ENCODE results near the gene CLEC11A. TPM values are rescaled to one million over a fixed set of nuclear protein-coding genes. Genes with fewer than 3 reads are reported as not detected.

The CLEC11A gene
- total RNA-seq, 6 experiments from 2014 or later, result 1.7 to 9.9 (median 5.0) TPM

DNA sequence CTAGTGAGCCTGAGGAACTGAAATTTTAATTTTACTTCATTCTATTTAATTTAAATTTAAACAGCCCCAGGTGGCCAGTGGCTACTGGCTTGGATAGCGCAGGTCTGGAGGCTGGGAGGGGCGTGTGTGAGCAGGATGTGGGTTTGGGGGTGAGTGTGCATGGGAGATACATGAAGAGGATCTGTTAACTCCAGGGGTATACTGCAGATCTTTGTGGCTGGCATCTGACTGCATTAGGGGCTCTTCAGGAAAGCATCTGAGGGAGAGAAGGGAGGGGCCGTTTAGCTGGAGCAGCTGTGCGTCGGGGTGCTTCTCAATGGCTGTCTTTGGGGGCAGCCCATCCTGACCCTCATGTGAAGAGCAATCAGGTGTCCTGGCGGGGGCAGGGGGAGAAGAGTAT, 10.3 kb upstream of the CLEC11A start:
- intact Hi-C loops (cut with DNase I), result loop anchor here in 1 of 2 donors (10.0 kb wide), 1 partner anchor 72 kb away; no protein-coding TSS in a partner anchor
- Histone ChIP-seq H3K27me3 (no peaks in the 10 kb centered on the region), H3K4me1 (no peaks in the 10 kb centered on the region), H3K27ac (no peak overlapping the region), H3K9me3 (no peaks in the 10 kb centered on the region), H3K36me3 (no peaks in the 10 kb centered on the region), H3K4me3 (no peak overlapping the region)
- ATAC-seq, result no peak
- DNase-seq, result no peak
- WGBS (ENCODE audit: insufficient coverage, low coverage, low lambda C conversion rate, missing lambda C conversion rate), result 27% methylated on average over 4 of the region's 6 CpGs
- no peak for TF ChIP-seq POLR2A (IDR thresholded peaks at IDR 0.05)
- TF ChIP-seq, protein P1, sequence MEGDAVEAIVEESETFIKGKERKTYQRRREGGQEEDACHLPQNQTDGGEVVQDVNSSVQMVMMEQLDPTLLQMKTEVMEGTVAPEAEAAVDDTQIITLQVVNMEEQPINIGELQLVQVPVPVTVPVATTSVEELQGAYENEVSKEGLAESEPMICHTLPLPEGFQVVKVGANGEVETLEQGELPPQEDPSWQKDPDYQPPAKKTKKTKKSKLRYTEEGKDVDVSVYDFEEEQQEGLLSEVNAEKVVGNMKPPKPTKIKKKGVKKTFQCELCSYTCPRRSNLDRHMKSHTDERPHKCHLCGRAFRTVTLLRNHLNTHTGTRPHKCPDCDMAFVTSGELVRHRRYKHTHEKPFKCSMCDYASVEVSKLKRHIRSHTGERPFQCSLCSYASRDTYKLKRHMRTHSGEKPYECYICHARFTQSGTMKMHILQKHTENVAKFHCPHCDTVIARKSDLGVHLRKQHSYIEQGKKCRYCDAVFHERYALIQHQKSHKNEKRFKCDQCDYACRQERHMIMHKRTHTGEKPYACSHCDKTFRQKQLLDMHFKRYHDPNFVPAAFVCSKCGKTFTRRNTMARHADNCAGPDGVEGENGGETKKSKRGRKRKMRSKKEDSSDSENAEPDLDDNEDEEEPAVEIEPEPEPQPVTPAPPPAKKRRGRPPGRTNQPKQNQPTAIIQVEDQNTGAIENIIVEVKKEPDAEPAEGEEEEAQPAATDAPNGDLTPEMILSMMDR (IDR thresholded peaks at IDR 0.05), result no peak

DNA sequence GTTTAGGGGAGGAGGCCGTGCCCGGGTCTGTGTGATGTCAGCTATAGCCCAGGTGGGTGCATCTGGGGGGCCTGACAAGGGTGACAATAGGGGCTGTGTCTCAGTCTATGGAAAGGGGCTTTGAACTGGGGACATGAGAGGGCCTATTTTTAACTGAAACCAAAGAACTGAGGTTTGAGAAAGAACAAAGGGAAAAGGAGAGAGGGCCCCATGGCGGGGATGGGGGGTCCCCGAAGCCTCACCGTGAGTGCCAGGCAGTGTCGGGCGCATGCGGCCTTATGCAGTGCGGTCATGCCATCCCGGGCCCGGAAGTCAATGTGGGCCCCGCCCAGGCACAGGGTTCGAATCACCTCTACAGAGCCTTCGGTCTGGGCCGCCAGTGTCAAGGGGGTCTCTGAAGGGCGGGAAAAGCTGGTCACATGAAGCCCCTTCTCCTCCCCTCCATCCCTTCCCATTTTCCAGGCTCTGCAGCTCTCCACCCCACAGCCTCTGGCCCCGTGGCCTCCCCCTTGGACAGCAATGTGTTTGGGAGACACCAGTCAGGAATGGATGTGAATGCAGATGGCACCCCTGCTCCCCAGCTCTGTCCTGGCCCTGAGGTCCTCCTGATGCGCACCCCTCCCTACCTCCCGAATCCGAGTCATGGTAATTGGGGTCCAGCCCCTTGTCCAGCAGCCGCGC, 9.5 kb upstream of the CLEC11A start:
- H3K27ac ChIP-seq, result no peak overlapping the region
- WGBS (ENCODE audit: insufficient coverage, low coverage, low lambda C conversion rate, missing lambda C conversion rate), result 61% methylated on average over 8 of the region's 22 CpGs
- intact Hi-C loops (cut with DNase I), result loop anchor here in 1 of 2 donors (10.0 kb wide), 1 partner anchor 71 kb away; no protein-coding TSS in a partner anchor
- no peaks in the 10 kb centered on the region for H3K36me3 ChIP-seq
- no peak overlapping the region for H3K4me3 ChIP-seq
- ATAC-seq (no peak), DNase-seq (no peak)
- H3K9me3 ChIP-seq, result no peaks in the 10 kb centered on the region
- no peaks in the 10 kb centered on the region for H3K4me1 ChIP-seq
- TF ChIP-seq POLR2A (IDR thresholded peaks at IDR 0.05), result no peak
- TF ChIP-seq, protein P1 (IDR thresholded peaks at IDR 0.05), result no peak
- H3K27me3 ChIP-seq, result no peaks in the 10 kb centered on the region

DNA sequence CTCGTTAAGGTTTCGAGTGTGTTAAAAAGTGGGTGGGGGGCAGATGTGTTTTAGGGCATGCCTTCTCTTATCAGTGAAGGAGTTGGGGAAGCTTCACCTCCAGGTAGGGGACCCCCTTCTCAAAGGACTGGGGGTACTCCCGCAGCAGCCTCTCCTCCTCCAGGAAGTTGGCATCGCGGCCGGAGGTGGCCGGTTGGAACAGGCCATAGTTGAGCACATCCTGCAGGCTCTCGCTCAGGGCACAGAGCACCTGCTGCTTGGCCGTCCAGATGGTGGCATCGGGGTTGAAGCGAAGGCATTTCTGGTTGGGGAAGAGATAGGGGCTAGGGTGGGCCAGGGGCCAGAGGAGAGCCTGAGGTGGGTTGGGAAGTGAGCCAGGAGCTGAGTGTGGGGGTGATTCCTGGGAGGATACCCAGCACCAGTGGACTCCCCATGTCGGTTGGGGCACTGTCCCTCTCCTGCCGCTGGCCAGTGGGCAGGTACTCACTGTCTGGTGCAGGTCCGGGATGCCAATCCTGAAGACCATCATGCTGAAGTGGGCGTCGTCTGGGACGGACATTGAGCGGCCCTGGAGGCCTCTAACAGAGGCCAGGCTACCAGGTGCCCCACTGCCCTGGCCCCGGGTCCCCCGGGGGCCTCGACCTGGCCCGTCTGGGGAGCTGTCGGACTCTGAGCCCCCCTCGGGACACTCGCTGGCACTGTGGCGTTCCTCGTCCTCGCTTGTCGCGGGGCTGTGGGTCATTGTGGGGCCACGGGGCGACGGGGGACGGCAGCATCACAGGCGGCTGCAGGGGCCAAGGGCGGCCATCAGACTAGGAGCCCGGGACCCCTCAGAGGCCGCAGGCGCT, 6.8 kb upstream of the CLEC11A start:
- WGBS (ENCODE audit: insufficient coverage, low coverage, low lambda C conversion rate, missing lambda C conversion rate), result 58% methylated on average over 2 of the region's 39 CpGs
- no peak overlapping the region for H3K27ac ChIP-seq
- H3K27me3 ChIP-seq, result no peaks in the 10 kb centered on the region
- no peaks in the 10 kb centered on the region for H3K36me3 ChIP-seq
- intact Hi-C loops (cut with DNase I), result loop anchor here in 1 of 2 donors (10.0 kb wide), 1 partner anchor 68 kb away; no protein-coding TSS in a partner anchor
- no peak overlapping the region for H3K4me3 ChIP-seq
- DNase-seq (no peak), ATAC-seq (no peak)
- TF ChIP-seq, protein P1 (IDR thresholded peaks at IDR 0.05), result no peak
- TF ChIP-seq POLR2A (IDR thresholded peaks at IDR 0.05), result no peak
- no peaks in the 10 kb centered on the region for H3K9me3 ChIP-seq
- H3K4me1 ChIP-seq, result no peaks in the 10 kb centered on the region

DNA sequence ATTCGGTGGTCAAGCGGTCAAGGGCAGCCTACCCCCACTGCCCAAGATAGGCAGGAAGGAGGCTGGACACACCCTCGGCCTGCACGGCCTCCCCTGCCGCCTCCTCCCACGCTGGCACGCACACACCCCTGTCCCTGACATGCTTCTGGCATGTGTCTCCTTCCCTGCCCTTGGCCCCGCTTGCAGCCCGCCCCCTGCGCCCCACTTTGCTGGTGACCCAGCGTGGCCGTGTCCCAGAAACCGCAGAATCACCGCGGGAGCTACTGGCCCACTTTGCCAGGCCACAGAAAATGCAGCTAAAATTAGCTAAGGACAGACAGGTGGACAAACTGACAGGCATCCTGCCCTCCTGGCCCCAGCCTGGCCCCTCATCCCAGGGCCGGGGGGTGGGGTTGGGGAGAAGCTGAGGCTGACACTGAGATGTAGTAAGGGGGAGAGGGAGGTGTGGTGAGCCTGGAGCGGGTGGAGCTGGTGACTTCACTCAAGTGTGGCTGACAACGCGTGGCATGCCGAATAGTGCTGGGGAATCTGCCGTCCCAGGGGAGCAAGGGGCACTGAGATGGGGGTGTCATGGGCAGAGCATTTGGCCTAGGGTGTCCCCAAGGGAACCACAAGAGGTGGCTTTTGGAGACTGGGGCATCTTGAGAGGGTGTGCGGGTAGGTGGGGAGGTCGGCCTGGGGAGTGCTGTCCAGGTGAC, 6.0 kb upstream of the CLEC11A start:
- DNase-seq (no peak), ATAC-seq (no peak)
- Histone ChIP-seq H3K4me1 (no peaks in the 10 kb centered on the region), H3K9me3 (no peaks in the 10 kb centered on the region), H3K4me3 (no peak overlapping the region), H3K27me3 (no peaks in the 10 kb centered on the region), H3K27ac (no peak overlapping the region), H3K36me3 (no peaks in the 10 kb centered on the region)
- 42% methylated on average over 11 of the region's 23 CpGs for WGBS (ENCODE audit: insufficient coverage, low coverage, low lambda C conversion rate, missing lambda C conversion rate)
- no peak for TF ChIP-seq POLR2A (IDR thresholded peaks at IDR 0.05)
- TF ChIP-seq, protein P1 (IDR thresholded peaks at IDR 0.05), result no peak
- intact Hi-C loops (cut with DNase I), result loop anchor here in 1 of 2 donors (10.0 kb wide), 1 partner anchor 68 kb away; no protein-coding TSS in a partner anchor

All from right lobe of liver (tissue), 6 donors.